Body of pancreas (tissue), 4 donors: ENCODE measurements around the gene ZNF440. TPM values are rescaled to one million over a fixed set of nuclear protein-coding genes. Genes with fewer than 3 reads are reported as not detected.
A peak's percentile ranks its signal among the peaks of the same experiment; 100 is the strongest.
"Not testable (repeated sequence)": the region's sequence is repeated elsewhere in the genome, so short reads cannot be mapped to it uniquely, and the experiment has no call there.

Experiments
- ATAC-seq: fragments of 150-250 bp; one replicate; pipeline ENCODE4 v1.9.1; 2016
- DNase-seq, 4 donors: peaks; one replicate each; pipeline ENCODE4 v3.0.0-alpha.2; 2019
- H3K27ac ChIP-seq, 4 donors: fragments of 200-600 bp; sonication (generic); 1 replicate in 3 of 4; 2 replicates in 1 of 4; pipeline versions ENCODE4 v1.5.1 to v1.6.1; 2016 to 2019; ENCODE audit warnings: mild to moderate bottlenecking in 1 of 4, mixed read lengths in 1 of 4, moderate library complexity in 1 of 4
- H3K27me3 ChIP-seq, 2 donors: fragments of 200-600 bp; sonication (generic); one replicate each; pipeline ENCODE4 v1.6.0; 2016; ENCODE audit warnings: mild to moderate bottlenecking in 1 of 2
- H3K36me3 ChIP-seq, 2 donors: fragments of 200-600 bp; sonication (generic); replicated peaks in 1 of 2; 2 replicates each; pipeline ENCODE4 v1.5.1; 2016; ENCODE audit warnings: low read depth in 2 of 2; ENCODE audit not compliant: insufficient read depth in 1 of 2
- H3K4me1 ChIP-seq: fragments of 200-600 bp; sonication (generic); one replicate; pipeline ENCODE4 v1.6.0; 2016
- H3K4me3 ChIP-seq, 2 donors: fragments of 200-600 bp; sonication (generic); 1 replicate in 1 of 2; 2 replicates in 1 of 2; pipeline ENCODE4 v1.5.1; 2016 to 2019
- H3K9me3 ChIP-seq, 3 donors: fragments of 200-600 bp; sonication (generic); 1 replicate in 2 of 3; 2 replicates in 1 of 3; pipeline ENCODE4 v1.5.1; 2016
- CTCF ChIP-seq, 7 experiments: fragments of 450-650 bp in 4 of 7; fragments of 200-600 bp in 3 of 7; sonication (generic) in 3 of 7; IDR thresholded peaks; one replicate each; pipeline ENCODE4 v1.5.1; 2016 to 2019; ENCODE audit warnings: antibody characterized with exemption in 7 of 7
- POLR2A ChIP-seq, 3 donors: fragments of 450-650 bp; IDR thresholded peaks; one replicate each; pipeline ENCODE4 v1.6.1; 2016; ENCODE audit warnings: antibody characterized with exemption in 3 of 3, mild to moderate bottlenecking in 2 of 3
- WGBS, 2 donors: methylation state at CpG; one replicate each; pipeline ENCODE4 v1.1.5; 2017; 5-methylcytosine and 5-hydroxymethylcytosine counted together
- intact Hi-C: fragments of 100-400 bp; cut with DNase I; formaldehyde crosslinking; loops from one replicate; pipeline ENCODE4 v1.15.1; 2023
- total RNA-seq, 2 donors: library from RNA; depleted of rRNA; stranded (reverse); fragments of >200 nt; gene quantifications; one replicate each; pipeline ENCODE4 v1.1.0, GENCODE V29; 2016

ZNF440 gene
- total RNA-seq, 2 donors from 2014 or later: 6.0 to 11.9 TPM

- DNase-seq: no peak
- TF ChIP-seq CTCF (IDR thresholded peaks at IDR 0.05) (no peak), POLR2A (IDR thresholded peaks at IDR 0.05) (no peak)
- no peaks in the 10 kb centered on the region for H3K27me3 ChIP-seq
- 94 to 95% methylated on average over 11 of the region's 11 CpGs for WGBS, 2 donors
- ATAC-seq: no peak
- H3K9me3 ChIP-seq: peaks cover 0 to 8% (median 0%) of the 10 kb centered on the region in 3 donors
- H3K4me3 ChIP-seq: no peak overlapping the region
- intact Hi-C loops: no loop called here
- no peak overlapping the region for H3K27ac ChIP-seq
- peaks cover 0 to 9% of the 10 kb centered on the region in 2 donors for H3K36me3 ChIP-seq
- no peaks in the 10 kb centered on the region for H3K4me1 ChIP-seq
These were observed 7.5 kb upstream of the ZNF440 start for GRCh38 chr19:11806354-11807098.

GRCh38 chr19:11807099-11807380, 7.0 kb upstream of the ZNF440 start:
- ATAC-seq: no peak
- H3K27ac ChIP-seq: no peak overlapping the region
- WGBS, 2 donors: 93 to 95% methylated on average over 2 of the region's 2 CpGs
- no peak for DNase-seq
- no peak for TF ChIP-seq CTCF (IDR thresholded peaks at IDR 0.05)
- no peak for TF ChIP-seq POLR2A (IDR thresholded peaks at IDR 0.05)
- H3K36me3 ChIP-seq: peaks cover 0 to 9% of the 10 kb centered on the region in 2 donors
- H3K27me3 ChIP-seq: no peaks in the 10 kb centered on the region
- peaks cover 0 to 8% (median 0%) of the 10 kb centered on the region in 3 donors for H3K9me3 ChIP-seq
- no peaks in the 10 kb centered on the region for H3K4me1 ChIP-seq
- intact Hi-C loops: no loop called here
- H3K4me3 ChIP-seq: no peak overlapping the region

GRCh38 chr19:11813703-11814028, 407 bp upstream of the ZNF440 start:
- Histone ChIP-seq H3K36me3 (no peaks in the 10 kb centered on the region), H3K27me3 (no peaks in the 10 kb centered on the region), H3K4me1 (peaks cover 21% of the 10 kb centered on the region), H3K27ac (peak overlapping the region in 3 of 4 donors; percentile 89 to 94 (median 92)), H3K4me3 (peak overlapping the region in 1 of 2 donors; percentile 80), H3K9me3 (no peaks in the 10 kb centered on the region)
- intact Hi-C loops: no loop called here
- peak; percentile 25 for ATAC-seq
- WGBS, 2 donors: 0% methylated on average over 3 to 6 of the region's 6 CpGs
- DNase-seq: no peak
- no peak for TF ChIP-seq CTCF (IDR thresholded peaks at IDR 0.05)
- TF ChIP-seq POLR2A (IDR thresholded peaks at IDR 0.05): no peak

GRCh38 chr19:11814700-11815035, 595 bp downstream of the ZNF440 start:
- peak; percentile 32 for ATAC-seq
- intact Hi-C loops: no loop called here
- H3K27ac ChIP-seq: peak overlapping the region; percentile 84 to 94 (median 90)
- no peaks in the 10 kb centered on the region for H3K9me3 ChIP-seq
- H3K4me1 ChIP-seq: peaks cover 21% of the 10 kb centered on the region
- peak in 2 of 4 donors; percentile 14 to 36 for DNase-seq
- H3K4me3 ChIP-seq: peak overlapping the region; percentile 80 to 82
- no peaks in the 10 kb centered on the region for H3K36me3 ChIP-seq
- H3K27me3 ChIP-seq: no peaks in the 10 kb centered on the region
- TF ChIP-seq POLR2A (IDR thresholded peaks at IDR 0.05): no peak
- WGBS, 2 donors: 2 to 8% methylated on average over 12 to 13 of the region's 13 CpGs

- intact Hi-C loops: no loop called here
- TF ChIP-seq POLR2A (IDR thresholded peaks at IDR 0.05) (no peak), CTCF (IDR thresholded peaks at IDR 0.05) (no peak)
- Histone ChIP-seq H3K4me1 (no peaks in the 10 kb centered on the region), H3K9me3 (no peaks in the 10 kb centered on the region), H3K27me3 (no peaks in the 10 kb centered on the region), H3K4me3 (no peak overlapping the region), H3K27ac (no peak overlapping the region), H3K36me3 (no peaks in the 10 kb centered on the region)
- DNase-seq: no peak
- ATAC-seq: no peak
- 85 to 97% methylated on average over 5 of the region's 5 CpGs for WGBS, 2 donors
These were observed 7.5 kb downstream of the ZNF440 start for GRCh38 chr19:11821474-11822109.

- Histone ChIP-seq H3K9me3 (peaks cover 0 to 20% (median 0%) of the 10 kb centered on the region in 3 donors), H3K36me3 (peaks cover 16 to 17% of the 10 kb centered on the region in 2 donors)
- H3K4me1 ChIP-seq: not testable (repeated sequence)
These were observed 15.1 kb downstream of the ZNF440 start for GRCh38 chr19:11828957-11829876.

More at GRCh38 chr19:11828957-11829876, 15.1 kb downstream of the ZNF440 start:
- H3K4me3 ChIP-seq, DNase-seq, H3K27ac ChIP-seq, ATAC-seq, intact Hi-C loops, H3K27me3 ChIP-seq: not testable (repeated sequence)
- 88 to 90% methylated on average over 7 of the region's 7 CpGs for WGBS, 2 donors
